HG03565 (cell line): Measurements from ENCODE around the gene DNASE1L1.
"Not testable (repeated sequence)": the region's sequence is repeated elsewhere in the genome, so short reads cannot be mapped to it uniquely, and the experiment has no call there.

Experiments used
- ATAC-seq: cut with Tn5 transposase; IDR thresholded peaks from one replicate; pipeline ENCODE4 v1.9.1; 2021; ENCODE audit warnings: mild to moderate bottlenecking, moderate library complexity; ENCODE audit not compliant: unreplicated experiment

Gene DNASE1L1

GRCh38 chrX:154408659-154409221, 314 bp downstream of the DNASE1L1 start:
- no peak for ATAC-seq

GRCh38 chrX:154404625-154405192, 4.3 kb downstream of the DNASE1L1 start:
- no peak for ATAC-seq

GRCh38 chrX:154403858-154404257, 5.2 kb downstream of the DNASE1L1 start:
- no peak for ATAC-seq

- no peak for ATAC-seq
Observed at GRCh38 chrX:154403192-154403591, 5.9 kb downstream of the DNASE1L1 start.

- ATAC-seq, result no peak
Observed at GRCh38 chrX:154402622-154403127, 6.4 kb downstream of the DNASE1L1 start.

GRCh38 chrX:154401918-154402621, 7.0 kb downstream of the DNASE1L1 start:
- no peak for ATAC-seq

GRCh38 chrX:154401045-154401799, 7.8 kb downstream of the DNASE1L1 start:
- no peak for ATAC-seq

- not testable (repeated sequence) for ATAC-seq
Observed at GRCh38 chrX:154400369-154400817, 8.7 kb downstream of the DNASE1L1 start.

GRCh38 chrX:154399527-154400368, 9.3 kb downstream of the DNASE1L1 start:
- no peak for ATAC-seq

- no peak for ATAC-seq
Observed at GRCh38 chrX:154398668-154399526, 10.2 kb downstream of the DNASE1L1 start.

GRCh38 chrX:154397888-154398667, 11.0 kb downstream of the DNASE1L1 start, which contains the start of gene RPL10:
TSS of gene RPL10 (plus strand) at chrX:154398377. CDS start at chrX:154398520, 143 bp downstream.
- peak; percentile 75 for ATAC-seq

GRCh38 chrX:154396973-154397887, 11.8 kb downstream of the DNASE1L1 start:
- peak; percentile 25 for ATAC-seq

GRCh38 chrX:154396363-154396762, 12.7 kb downstream of the DNASE1L1 start:
- ATAC-seq, result not testable (repeated sequence)

- ATAC-seq, result peak; percentile 58
Observed at GRCh38 chrX:154389812-154390747, 19.0 kb downstream of the DNASE1L1 start.

- not testable (repeated sequence) for ATAC-seq
Observed at GRCh38 chrX:154388649-154389048, 20.4 kb downstream of the DNASE1L1 start.

- ATAC-seq, result peak; percentile 25
Observed at GRCh38 chrX:154388094-154388493, 21.0 kb downstream of the DNASE1L1 start.
